ENCODE results near the gene OTC.

Gene OTC

DNA sequence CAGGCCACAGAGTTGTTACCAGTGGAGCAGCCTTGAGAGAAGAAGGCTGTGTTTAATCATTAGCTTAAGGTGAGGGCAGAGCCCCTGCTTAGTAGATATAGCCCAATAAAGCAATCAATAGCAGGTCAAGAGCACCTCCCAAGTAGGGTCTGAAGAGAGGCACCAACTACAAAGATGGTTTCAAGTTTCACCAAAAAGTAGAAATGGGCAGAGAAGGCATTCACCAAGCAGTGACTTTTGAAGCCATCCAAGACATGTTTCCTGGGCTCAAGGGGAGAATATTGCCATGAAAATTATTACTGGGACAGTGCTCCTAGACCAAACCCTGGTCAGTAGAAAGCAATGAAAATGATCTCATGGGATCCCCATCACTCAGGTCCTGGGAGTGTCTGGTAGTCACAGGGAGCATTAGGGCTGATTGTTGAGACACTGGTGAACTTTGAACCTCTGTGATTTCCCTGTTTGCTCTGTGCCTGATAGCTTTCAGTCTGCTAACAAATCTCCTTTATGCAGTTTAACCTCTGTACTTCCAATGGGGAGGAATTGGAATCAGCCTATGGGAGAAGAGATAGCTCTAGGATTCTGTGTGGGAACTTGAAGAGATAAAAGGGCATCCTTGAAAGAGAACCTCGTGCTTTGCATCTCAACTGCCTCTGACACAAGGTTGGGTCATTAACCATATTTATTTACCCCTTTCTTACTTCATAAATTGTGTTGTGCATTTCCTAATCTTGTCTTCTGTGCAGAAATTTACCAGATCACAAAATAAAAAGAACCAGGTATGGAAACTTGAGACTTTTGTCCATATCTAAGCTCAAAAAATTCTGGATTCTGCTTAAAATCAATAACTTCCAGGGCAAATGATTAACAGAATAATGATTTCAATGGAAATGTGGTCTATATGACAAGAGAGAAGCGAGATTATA, 9.3 kb upstream of the OTC start:
- ChIA-PET POLR2A (no interaction called here), CTCF (interaction anchor here (1.2 kb wide), 1 partner anchor 15 kb away, joined by 3 read pairs; no protein-coding TSS in a partner anchor)
- TF ChIP-seq, protein P1, sequence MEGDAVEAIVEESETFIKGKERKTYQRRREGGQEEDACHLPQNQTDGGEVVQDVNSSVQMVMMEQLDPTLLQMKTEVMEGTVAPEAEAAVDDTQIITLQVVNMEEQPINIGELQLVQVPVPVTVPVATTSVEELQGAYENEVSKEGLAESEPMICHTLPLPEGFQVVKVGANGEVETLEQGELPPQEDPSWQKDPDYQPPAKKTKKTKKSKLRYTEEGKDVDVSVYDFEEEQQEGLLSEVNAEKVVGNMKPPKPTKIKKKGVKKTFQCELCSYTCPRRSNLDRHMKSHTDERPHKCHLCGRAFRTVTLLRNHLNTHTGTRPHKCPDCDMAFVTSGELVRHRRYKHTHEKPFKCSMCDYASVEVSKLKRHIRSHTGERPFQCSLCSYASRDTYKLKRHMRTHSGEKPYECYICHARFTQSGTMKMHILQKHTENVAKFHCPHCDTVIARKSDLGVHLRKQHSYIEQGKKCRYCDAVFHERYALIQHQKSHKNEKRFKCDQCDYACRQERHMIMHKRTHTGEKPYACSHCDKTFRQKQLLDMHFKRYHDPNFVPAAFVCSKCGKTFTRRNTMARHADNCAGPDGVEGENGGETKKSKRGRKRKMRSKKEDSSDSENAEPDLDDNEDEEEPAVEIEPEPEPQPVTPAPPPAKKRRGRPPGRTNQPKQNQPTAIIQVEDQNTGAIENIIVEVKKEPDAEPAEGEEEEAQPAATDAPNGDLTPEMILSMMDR (IDR thresholded peaks at IDR 0.05; ENCODE audit: control extremely low read depth, extremely low read depth, low read depth, missing control alignments) = no peak
- DNase-seq (ENCODE audit: extremely low spot score) = no peak

DNA sequence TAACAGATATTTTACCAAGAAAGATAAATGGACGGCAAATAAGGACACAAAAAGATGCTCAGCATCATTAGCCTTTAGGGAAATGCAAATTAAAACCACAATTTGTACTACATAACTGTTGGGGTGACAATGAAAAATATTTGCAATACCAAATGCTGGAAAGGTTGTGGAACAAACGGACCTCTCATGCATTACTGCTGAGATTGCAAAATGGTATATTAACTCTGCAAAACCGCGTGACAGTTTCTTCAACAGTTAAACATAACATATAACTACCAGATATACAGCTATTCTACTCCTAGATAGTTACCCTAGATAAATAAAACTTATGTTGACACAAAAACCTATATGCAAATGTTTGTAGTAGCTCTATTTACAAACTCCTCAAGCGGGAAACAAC, 6.3 kb upstream of the OTC start:
- TF ChIP-seq, protein P1 (IDR thresholded peaks at IDR 0.05; ENCODE audit: control extremely low read depth, extremely low read depth, low read depth, missing control alignments) = no peak
- POLR2A ChIA-PET = no interaction called here
- no peak for DNase-seq (ENCODE audit: extremely low spot score)
- CTCF ChIA-PET = interaction anchor here (2.3 kb wide), 1 partner anchor 18 kb away, joined by 6 read pairs; the partner anchor contains the start of gene RPGR

DNA sequence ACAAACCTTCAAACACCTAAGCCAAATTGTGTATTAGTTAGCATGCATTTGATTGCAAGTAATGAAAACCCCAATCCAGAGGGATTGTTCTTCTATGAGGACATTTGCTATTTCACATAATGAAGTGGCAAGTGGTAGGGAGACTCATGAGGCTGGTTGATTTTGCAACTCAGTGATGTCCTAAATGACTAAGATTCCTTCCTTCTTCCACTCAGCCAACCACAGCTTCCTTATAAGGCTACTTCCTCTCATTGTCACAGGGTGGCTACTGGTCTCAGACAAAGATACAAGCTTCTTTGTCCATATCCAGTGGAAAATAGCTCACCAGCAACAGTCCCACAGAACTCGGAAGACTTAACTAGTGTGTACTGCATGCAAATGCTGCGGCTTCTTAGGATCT, 5.3 kb upstream of the OTC start:
- POLR2A ChIA-PET = no interaction called here
- CTCF ChIA-PET = interaction anchor here (1.4 kb wide), 1 partner anchor 11 kb away, joined by 4 read pairs; no protein-coding TSS in a partner anchor
- no peak for DNase-seq (ENCODE audit: extremely low spot score)
- TF ChIP-seq, protein P1 (IDR thresholded peaks at IDR 0.05; ENCODE audit: control extremely low read depth, extremely low read depth, low read depth, missing control alignments) = no peak

DNA sequence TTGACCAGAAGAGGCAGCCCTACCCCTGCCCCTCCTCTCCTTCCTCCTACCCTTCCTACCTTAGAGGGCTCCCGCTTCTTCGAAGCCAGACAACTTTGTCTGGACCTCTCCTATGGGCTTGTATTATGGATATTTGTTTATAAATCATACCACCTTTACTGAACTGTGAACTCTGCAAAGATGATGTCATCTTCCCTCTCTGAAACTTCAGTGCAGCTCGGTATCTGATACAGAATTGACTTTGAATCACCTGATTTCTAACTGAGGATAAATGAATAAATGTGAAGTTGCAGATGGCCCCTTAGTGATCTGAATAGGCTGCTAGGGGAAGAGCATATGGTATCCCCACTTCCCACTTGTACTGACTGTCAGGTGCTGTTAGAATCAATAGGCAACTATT, 1.1 kb upstream of the OTC start:
- ChIA-PET CTCF (no interaction called here), POLR2A (no interaction called here)
- TF ChIP-seq, protein P1 (IDR thresholded peaks at IDR 0.05; ENCODE audit: control extremely low read depth, extremely low read depth, low read depth, missing control alignments) = no peak

DNA sequence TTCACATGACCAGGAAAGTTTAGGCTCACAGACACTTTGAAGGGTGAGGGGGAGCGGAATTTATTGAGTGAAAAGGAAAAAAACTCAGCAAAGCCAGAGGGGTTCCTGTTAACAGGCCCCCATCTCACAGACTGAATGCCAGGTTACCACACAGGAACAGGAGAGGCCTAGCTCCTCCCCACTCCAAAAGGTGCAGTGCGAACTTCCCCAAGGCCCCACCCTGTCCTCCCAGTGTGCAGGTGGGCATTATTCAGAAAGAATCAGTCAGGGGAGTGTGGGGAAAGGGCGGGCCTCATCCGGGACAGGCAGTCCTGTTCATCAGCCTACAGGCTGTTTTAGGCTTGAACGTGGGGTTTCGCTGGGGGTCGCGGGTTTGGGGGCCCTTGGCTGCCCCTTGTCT, 4.0 kb downstream of the OTC start:
- ChIA-PET CTCF (no interaction called here), POLR2A (no interaction called here)
- no peak for DNase-seq (ENCODE audit: extremely low spot score)
- TF ChIP-seq, protein P1 (IDR thresholded peaks at IDR 0.05; ENCODE audit: control extremely low read depth, extremely low read depth, low read depth, missing control alignments) = no peak

More for the DNA sequence above, 1.1 kb upstream of the OTC start:
- no peak for DNase-seq (ENCODE audit: extremely low spot score)

DNA sequence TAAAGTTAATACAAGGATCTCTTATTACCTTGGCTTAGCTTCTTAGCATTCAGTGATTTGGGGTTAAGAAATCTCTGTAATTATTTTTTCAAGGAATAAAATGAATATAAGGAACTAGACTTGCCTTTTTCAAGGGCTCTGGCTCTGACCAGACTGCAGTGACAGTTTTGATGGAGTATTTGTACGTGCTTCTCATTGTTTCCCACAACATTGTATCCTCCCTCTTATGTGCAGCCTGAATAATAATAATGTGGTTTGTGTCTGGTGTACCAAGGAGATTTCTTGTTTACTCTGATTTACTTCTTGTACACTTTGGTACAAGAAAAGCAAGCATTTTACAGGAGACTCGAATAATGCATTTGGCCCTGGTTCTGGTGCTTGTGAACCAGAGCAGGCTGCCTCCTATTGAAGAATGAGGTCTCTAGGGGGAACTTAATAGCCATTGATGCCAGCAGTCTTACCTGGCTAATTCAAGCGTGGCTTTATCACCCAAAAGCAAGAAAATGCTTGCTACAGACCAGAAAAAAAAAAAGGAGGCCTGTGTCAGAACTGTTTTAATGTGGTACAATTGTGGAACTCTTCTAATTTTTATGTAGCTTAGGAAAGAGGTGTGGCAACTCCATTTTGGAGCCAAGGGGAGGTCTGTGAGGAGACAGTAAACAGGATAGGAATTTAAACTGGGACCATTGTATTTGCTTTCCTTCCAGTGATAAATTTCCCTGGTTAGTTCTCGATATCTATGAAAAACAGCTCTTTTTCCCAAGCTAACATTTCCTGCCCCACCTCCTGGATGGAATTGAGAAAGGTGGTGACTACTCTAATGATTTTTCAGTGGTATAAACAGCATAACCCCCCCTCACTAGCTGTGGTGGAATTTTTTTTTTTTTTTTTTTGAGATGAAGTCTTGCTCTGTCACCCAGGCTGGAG, 5.6 kb downstream of the OTC start:
- ChIA-PET POLR2A (no interaction called here), CTCF (no interaction called here)
- DNase-seq (ENCODE audit: extremely low spot score) = no peak
- TF ChIP-seq, protein P1 (IDR thresholded peaks at IDR 0.05; ENCODE audit: control extremely low read depth, extremely low read depth, low read depth, missing control alignments) = no peak

All from GM10248 (cell line).